ENCODE measurements around the gene HAL.

HAL gene

DNA sequence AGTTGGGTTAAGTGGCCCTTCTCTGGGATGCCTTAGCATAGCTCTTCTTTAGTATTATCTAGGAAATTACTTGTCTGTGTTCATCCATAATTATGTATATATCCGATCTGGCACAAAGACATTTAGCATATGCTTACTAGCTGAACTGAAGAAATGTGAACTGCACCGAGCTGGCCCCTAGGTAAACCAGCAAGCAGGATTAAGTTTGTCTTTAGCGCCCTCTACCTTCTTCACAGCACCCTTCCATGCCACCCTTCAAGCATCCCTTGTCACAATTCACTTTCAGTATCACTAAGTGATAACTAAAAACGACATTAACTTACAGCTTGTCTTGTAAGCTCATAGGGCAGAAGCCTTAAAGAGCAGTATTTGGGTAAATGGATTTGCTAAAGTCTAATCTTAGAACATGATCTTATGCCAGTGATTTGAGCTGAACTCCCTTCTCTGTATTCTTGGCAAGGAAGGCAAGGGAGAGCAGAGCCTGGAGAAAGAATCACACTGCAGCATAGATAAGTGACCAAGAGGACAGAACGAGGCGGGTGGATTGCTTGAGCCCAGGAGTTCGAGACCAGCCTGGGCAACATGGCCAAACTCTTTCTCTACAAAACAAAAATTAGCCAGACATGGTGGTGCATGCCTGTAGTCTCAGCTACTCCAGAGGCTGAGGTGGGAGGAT is 2.6 kb upstream of the HAL start (continued):
- TF ChIP-seq, protein P1, sequence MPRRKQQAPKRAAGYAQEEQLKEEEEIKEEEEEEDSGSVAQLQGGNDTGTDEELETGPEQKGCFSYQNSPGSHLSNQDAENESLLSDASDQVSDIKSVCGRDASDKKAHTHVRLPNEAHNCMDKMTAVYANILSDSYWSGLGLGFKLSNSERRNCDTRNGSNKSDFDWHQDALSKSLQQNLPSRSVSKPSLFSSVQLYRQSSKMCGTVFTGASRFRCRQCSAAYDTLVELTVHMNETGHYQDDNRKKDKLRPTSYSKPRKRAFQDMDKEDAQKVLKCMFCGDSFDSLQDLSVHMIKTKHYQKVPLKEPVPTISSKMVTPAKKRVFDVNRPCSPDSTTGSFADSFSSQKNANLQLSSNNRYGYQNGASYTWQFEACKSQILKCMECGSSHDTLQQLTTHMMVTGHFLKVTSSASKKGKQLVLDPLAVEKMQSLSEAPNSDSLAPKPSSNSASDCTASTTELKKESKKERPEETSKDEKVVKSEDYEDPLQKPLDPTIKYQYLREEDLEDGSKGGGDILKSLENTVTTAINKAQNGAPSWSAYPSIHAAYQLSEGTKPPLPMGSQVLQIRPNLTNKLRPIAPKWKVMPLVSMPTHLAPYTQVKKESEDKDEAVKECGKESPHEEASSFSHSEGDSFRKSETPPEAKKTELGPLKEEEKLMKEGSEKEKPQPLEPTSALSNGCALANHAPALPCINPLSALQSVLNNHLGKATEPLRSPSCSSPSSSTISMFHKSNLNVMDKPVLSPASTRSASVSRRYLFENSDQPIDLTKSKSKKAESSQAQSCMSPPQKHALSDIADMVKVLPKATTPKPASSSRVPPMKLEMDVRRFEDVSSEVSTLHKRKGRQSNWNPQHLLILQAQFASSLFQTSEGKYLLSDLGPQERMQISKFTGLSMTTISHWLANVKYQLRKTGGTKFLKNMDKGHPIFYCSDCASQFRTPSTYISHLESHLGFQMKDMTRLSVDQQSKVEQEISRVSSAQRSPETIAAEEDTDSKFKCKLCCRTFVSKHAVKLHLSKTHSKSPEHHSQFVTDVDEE (CRISPR knock-in tag; IDR thresholded peaks at IDR 0.05), result no peak
- TF ChIP-seq PPARA (CRISPR knock-in tag; IDR thresholded peaks at IDR 0.05; ENCODE audit: borderline replicate concordance), result no peak
- TF ChIP-seq, protein P2, sequence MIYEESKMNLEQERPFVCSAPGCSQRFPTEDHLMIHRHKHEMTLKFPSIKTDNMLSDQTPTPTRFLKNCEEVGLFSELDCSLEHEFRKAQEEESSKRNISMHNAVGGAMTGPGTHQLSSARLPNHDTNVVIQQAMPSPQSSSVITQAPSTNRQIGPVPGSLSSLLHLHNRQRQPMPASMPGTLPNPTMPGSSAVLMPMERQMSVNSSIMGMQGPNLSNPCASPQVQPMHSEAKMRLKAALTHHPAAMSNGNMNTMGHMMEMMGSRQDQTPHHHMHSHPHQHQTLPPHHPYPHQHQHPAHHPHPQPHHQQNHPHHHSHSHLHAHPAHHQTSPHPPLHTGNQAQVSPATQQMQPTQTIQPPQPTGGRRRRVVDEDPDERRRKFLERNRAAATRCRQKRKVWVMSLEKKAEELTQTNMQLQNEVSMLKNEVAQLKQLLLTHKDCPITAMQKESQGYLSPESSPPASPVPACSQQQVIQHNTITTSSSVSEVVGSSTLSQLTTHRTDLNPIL (CRISPR knock-in tag; IDR thresholded peaks at IDR 0.05; ENCODE audit: low read depth), result no peak
- TF ChIP-seq TOX (CRISPR knock-in tag; IDR thresholded peaks at IDR 0.05; ENCODE audit: borderline replicate concordance), result no peak

DNA sequence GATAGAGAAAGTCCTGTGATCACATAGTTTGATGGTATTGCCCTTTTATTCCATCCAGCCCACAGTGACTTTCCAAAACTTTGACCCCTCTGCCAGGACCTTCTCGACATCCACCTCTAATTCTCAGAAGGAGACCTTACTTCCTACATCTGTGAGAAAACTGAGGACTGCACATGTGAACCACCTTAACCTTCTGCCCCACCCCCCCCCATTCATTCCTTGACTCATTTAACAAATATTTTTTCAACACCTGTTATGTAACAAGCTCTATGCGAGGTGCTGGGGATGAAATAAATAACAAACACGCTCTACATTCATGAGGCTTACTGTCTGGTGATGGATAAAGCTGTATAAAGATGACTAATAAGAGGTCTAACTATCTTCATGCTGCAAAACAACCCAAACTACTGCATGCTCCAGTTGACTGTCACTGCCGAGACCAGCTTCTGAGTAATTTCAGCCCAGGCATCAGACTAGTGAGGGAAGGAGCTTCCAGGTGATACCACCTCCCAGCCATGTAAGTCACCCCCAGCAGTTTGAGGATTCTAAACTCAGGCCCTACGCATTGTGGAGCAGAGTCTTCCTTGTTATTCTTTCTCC is 1.9 kb upstream of the HAL start:
- no peak for ATAC-seq
- no peak for TF ChIP-seq ZC3H10 (CRISPR knock-in tag; IDR thresholded peaks at IDR 0.05)
- no peak for TF ChIP-seq RARB (CRISPR knock-in tag; IDR thresholded peaks at IDR 0.05)
- no peak for TF ChIP-seq BACH2 (CRISPR knock-in tag; IDR thresholded peaks at IDR 0.05; ENCODE audit: borderline replicate concordance)
- TF ChIP-seq, protein P1 (CRISPR knock-in tag; IDR thresholded peaks at IDR 0.05), result no peak
- no peak for TF ChIP-seq ESRRG (CRISPR knock-in tag; IDR thresholded peaks at IDR 0.05)
- no peak for TF ChIP-seq TOX (CRISPR knock-in tag; IDR thresholded peaks at IDR 0.05; ENCODE audit: borderline replicate concordance)
- TF ChIP-seq ZFP30 (CRISPR knock-in tag; IDR thresholded peaks at IDR 0.05), result no peak
- no peak for TF ChIP-seq ISL1 (CRISPR knock-in tag; IDR thresholded peaks at IDR 0.05)
- TF ChIP-seq ZNF8 (CRISPR knock-in tag; IDR thresholded peaks at IDR 0.05), result no peak
- TF ChIP-seq ARNTL (CRISPR knock-in tag; IDR thresholded peaks at IDR 0.05; ENCODE audit: borderline replicate concordance, low read depth), result no peak
- no peak for TF ChIP-seq ZNF70 (CRISPR knock-in tag; IDR thresholded peaks at IDR 0.05)
- no peak for TF ChIP-seq SNAI2 (CRISPR knock-in tag; IDR thresholded peaks at IDR 0.05)
- no peak for TF ChIP-seq OSR1 (CRISPR knock-in tag; IDR thresholded peaks at IDR 0.05)

DNA sequence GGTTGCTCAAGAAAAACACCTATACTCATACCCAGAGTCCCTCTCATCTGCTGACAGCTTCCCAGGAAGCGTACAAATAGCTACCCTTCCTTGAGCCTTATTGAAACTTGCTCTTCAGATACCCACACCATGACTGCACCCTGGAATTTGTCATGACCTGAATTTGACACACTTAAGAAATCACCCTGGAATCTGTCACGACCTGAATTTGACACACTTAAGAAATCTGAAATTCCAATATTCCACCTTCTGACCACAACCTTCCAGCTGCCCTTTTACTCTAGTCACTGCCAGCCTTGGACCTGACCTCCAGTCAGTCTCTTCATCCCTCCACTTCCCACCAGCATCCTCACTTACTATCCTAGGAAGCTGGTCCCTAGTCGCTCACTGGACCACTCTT is 1.1 kb upstream of the HAL start:
- ATAC-seq, result no peak
- TF ChIP-seq, protein P3, sequence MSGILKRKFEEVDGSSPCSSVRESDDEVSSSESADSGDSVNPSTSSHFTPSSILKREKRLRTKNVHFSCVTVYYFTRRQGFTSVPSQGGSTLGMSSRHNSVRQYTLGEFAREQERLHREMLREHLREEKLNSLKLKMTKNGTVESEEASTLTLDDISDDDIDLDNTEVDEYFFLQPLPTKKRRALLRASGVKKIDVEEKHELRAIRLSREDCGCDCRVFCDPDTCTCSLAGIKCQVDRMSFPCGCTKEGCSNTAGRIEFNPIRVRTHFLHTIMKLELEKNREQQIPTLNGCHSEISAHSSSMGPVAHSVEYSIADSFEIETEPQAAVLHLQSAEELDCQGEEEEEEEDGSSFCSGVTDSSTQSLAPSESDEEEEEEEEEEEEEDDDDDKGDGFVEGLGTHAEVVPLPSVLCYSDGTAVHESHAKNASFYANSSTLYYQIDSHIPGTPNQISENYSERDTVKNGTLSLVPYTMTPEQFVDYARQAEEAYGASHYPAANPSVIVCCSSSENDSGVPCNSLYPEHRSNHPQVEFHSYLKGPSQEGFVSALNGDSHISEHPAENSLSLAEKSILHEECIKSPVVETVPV (CRISPR knock-in tag; IDR thresholded peaks at IDR 0.05), result no peak

DNA sequence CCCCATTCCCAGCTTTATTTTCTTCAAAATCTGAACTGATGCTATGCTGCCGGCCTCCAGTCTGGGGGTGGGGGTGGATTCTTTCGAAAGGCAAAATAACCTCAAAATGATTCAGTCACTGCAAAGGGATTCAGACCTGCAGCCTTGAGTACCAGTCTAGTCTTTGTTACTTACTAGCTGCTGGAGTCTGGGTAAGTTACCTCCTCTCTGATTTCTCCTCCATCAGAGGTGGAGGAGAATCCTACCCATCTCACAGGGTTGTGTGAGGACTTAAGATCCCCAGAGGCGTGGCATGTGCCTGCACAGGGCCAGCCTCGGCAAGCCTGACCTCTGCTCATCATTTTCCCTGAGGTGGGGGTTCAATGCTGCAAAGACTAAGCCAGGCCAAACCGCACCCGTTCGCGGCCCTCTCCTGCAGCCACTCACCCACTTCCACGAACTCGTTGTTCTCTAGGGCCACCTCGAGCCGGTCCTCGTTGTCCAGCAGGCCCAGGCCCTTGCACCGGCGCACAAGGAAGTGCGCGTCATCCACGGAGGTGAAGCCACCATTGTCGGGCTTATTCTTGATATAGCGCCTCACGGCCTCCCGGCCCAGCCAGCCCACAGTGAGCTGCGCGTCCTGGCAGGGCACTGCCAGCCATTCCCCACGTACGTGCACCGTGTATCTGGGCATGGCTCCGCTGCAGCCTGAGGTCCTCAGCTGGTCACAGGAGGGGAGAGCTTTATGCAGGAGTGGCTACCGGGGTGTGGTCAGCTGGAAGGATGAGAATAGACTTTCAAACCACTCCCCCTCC is 709 bp downstream of the HAL start:
- no peak for ATAC-seq
- no peak for TF ChIP-seq ZNF8 (CRISPR knock-in tag; IDR thresholded peaks at IDR 0.05)
- no peak for TF ChIP-seq ZFP30 (CRISPR knock-in tag; IDR thresholded peaks at IDR 0.05)
- TF ChIP-seq, protein P4, sequence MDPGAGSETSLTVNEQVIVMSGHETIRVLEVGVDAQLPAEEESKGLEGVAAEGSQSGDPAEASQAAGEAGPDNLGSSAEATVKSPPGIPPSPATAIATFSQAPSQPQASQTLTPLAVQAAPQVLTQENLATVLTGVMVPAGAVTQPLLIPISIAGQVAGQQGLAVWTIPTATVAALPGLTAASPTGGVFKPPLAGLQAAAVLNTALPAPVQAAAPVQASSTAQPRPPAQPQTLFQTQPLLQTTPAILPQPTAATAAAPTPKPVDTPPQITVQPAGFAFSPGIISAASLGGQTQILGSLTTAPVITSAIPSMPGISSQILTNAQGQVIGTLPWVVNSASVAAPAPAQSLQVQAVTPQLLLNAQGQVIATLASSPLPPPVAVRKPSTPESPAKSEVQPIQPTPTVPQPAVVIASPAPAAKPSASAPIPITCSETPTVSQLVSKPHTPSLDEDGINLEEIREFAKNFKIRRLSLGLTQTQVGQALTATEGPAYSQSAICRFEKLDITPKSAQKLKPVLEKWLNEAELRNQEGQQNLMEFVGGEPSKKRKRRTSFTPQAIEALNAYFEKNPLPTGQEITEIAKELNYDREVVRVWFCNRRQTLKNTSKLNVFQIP (CRISPR knock-in tag; IDR thresholded peaks at IDR 0.05; ENCODE audit: borderline replicate concordance, low read depth), result no peak
- no peak for TF ChIP-seq ESRRG (CRISPR knock-in tag; IDR thresholded peaks at IDR 0.05)
- no peak for TF ChIP-seq ISL1 (CRISPR knock-in tag; IDR thresholded peaks at IDR 0.05)
- no peak for TF ChIP-seq ZNF565 (CRISPR knock-in tag; conservative IDR thresholded peaks at IDR 0.05; ENCODE audit: low read depth)
- TF ChIP-seq ZC3H10 (CRISPR knock-in tag; IDR thresholded peaks at IDR 0.05), result no peak
- no peak for TF ChIP-seq GLIS3 (CRISPR knock-in tag; IDR thresholded peaks at IDR 0.05)
- no peak for TF ChIP-seq TCF4 (CRISPR knock-in tag; IDR thresholded peaks at IDR 0.05; ENCODE audit: borderline replicate concordance)
- TF ChIP-seq, protein P2 (CRISPR knock-in tag; IDR thresholded peaks at IDR 0.05; ENCODE audit: low read depth), result no peak
- TF ChIP-seq RARB (CRISPR knock-in tag; IDR thresholded peaks at IDR 0.05), result no peak
- TF ChIP-seq TOX (CRISPR knock-in tag; IDR thresholded peaks at IDR 0.05; ENCODE audit: borderline replicate concordance), result no peak

Data from SK-N-SH treated with all-trans-retinoic acid at 6 μM for 48 hours (cell line).